ENCODE measurements around the gene PXYLP1. TPM values are rescaled to one million over a fixed set of nuclear protein-coding genes. Genes with fewer than 3 reads are reported as not detected.
A peak's percentile ranks its signal among the peaks of the same experiment; 100 is the strongest.

Gene PXYLP1
- total and polyA plus RNA-seq, 9 of the 15 experiments (the other 6 are each of a cell fraction or from before 2014, with no cell fraction given), result 0.80 to 2.9 (median 1.3) TPM

GRCh38 chr3:141313093-141313683, 81.6 kb downstream of the PXYLP1 start (continued):
- TF ChIP-seq SMARCA4 (IDR thresholded peaks at IDR 0.05), result 0 out of 2 replicates have a peak, but pooled peaks have one; percentile 57
- no peak for TF ChIP-seq HNRNPL (IDR thresholded peaks at IDR 0.05; ENCODE audit: low read depth, low read length)
- peak in 1 of 2 experiments; percentile 63; a peak in 2 of 4 replicates for TF ChIP-seq FOXA3 (CRISPR knock-in tag; conservative IDR thresholded peaks at IDR 0.05 in 1 of 2, IDR thresholded peaks at IDR 0.05 in 1 of 2)
- TF ChIP-seq MNT (conservative IDR thresholded peaks at IDR 0.05), result peak in 1 of 2 experiments; percentile 29; a peak in 2 of 4 replicates
- TF ChIP-seq E4F1 (CRISPR knock-in tag; IDR thresholded peaks at IDR 0.05; ENCODE audit: borderline replicate concordance), result no peak
- no peak for TF ChIP-seq RBM39 (optimal IDR thresholded peaks at IDR 0.05; ENCODE audit: low read depth, low read length)
- TF ChIP-seq POLR2A (conservative IDR thresholded peaks at IDR 0.05), result no peak
- TF ChIP-seq NRF1 (conservative IDR thresholded peaks at IDR 0.05 in 1 of 2, IDR thresholded peaks at IDR 0.05 in 1 of 2), result peak in 1 of 2 experiments; percentile 28; a peak in 2 of 4 replicates
- TF ChIP-seq KDM5B (IDR thresholded peaks at IDR 0.05; ENCODE audit: insufficient replicate concordance, low read depth, low read length), result peak; percentile 88
- TF ChIP-seq MEF2D (tag; conservative IDR thresholded peaks at IDR 0.05; ENCODE audit: low read depth), result no peak

All from K562 (cell line).